Measurements from ENCODE around the gene SLC30A2. TPM values are rescaled to one million over a fixed set of nuclear protein-coding genes. Genes with fewer than 3 reads are reported as not detected.

SLC30A2 gene
- total and polyA plus RNA-seq, 9 of the 15 experiments (the other 6 are each of a cell fraction or from before 2014, with no cell fraction given), result 0.01 to 0.18 (median 0.06) TPM; not detected in 3

DNA sequence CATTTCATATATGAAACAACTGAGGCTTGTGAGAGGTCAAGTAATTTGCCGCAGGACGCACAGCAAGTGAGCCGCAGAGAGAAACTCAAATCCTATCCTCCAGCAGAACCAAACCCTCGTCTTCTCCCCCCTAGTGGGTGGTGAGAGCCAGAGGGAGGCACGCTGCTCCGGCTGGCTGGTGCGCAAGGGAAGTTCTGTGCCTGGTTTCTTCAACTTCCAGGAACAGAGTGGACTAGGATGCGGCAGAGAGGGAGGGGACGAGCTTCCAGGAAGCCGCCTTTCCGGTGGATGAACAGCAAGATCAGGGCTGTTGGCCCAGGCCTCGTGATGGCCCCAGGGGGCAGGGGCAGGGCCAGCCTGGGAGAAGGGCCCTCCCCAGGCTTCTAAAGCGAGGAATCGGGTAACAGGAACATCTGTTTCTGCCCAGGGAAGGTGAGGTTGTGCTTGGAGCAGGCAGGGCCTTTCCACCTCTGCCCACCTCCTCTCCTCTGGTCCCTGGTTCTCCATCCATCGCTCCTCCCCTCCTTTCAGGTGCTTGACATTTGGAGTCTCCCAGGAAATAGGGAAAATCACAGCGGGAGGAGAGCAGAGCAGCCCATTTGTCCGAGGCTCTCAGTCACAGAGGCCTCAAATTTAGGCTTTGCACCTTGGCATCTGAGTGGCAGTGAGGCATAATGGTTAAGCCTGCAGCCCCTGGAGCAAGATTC is 48.9 kb upstream of the SLC30A2 start (continued):
- no peak for TF ChIP-seq BDP1 (IDR thresholded peaks at IDR 0.05; ENCODE audit: insufficient read depth, insufficient read length)
- TF ChIP-seq, protein P1, sequence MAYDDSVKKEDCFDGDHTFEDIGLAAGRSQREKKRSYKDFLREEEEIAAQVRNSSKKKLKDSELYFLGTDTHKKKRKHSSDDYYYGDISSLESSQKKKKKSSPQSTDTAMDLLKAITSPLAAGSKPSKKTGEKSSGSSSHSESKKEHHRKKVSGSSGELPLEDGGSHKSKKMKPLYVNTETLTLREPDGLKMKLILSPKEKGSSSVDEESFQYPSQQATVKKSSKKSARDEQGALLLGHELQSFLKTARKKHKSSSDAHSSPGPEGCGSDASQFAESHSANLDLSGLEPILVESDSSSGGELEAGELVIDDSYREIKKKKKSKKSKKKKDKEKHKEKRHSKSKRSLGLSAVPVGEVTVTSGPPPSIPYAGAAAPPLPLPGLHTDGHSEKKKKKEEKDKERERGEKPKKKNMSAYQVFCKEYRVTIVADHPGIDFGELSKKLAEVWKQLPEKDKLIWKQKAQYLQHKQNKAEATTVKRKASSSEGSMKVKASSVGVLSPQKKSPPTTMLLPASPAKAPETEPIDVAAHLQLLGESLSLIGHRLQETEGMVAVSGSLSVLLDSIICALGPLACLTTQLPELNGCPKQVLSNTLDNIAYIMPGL (CRISPR knock-in tag; IDR thresholded peaks at IDR 0.05), result 0 out of 2 replicates have a peak, but pooled peaks have one; percentile 40
- TF ChIP-seq, protein P2, sequence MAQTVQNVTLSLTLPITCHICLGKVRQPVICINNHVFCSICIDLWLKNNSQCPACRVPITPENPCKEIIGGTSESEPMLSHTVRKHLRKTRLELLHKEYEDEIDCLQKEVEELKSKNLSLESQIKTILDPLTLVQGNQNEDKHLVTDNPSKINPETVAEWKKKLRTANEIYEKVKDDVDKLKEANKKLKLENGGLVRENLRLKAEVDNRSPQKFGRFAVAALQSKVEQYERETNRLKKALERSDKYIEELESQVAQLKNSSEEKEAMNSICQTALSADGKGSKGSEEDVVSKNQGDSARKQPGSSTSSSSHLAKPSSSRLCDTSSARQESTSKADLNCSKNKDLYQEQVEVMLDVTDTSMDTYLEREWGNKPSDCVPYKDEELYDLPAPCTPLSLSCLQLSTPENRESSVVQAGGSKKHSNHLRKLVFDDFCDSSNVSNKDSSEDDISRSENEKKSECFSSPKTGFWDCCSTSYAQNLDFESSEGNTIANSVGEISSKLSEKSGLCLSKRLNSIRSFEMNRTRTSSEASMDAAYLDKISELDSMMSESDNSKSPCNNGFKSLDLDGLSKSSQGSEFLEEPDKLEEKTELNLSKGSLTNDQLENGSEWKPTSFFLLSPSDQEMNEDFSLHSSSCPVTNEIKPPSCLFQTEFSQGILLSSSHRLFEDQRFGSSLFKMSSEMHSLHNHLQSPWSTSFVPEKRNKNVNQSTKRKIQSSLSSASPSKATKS (CRISPR knock-in tag; IDR thresholded peaks at IDR 0.05), result no peak
- 0 out of 2 replicates have a peak, but pooled peaks have one; percentile 17 for TF ChIP-seq MECOM (CRISPR knock-in tag; IDR thresholded peaks at IDR 0.05)
- TF ChIP-seq XRCC4 (IDR thresholded peaks at IDR 0.05; ENCODE audit: extremely low read depth, insufficient read depth, insufficient read length), result no peak
- TF ChIP-seq SMC3 (conservative IDR thresholded peaks at IDR 0.05; ENCODE audit: insufficient read depth, low read depth, low read length), result no peak
- TF ChIP-seq NCOA6 (IDR thresholded peaks at IDR 0.05), result no peak
- TF ChIP-seq, protein P3, sequence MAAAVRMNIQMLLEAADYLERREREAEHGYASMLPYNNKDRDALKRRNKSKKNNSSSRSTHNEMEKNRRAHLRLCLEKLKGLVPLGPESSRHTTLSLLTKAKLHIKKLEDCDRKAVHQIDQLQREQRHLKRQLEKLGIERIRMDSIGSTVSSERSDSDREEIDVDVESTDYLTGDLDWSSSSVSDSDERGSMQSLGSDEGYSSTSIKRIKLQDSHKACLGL (CRISPR knock-in tag; IDR thresholded peaks at IDR 0.05; ENCODE audit: borderline replicate concordance, poor library complexity, severe bottlenecking), result no peak
- no peak for TF ChIP-seq NELFE (IDR thresholded peaks at IDR 0.05; ENCODE audit: insufficient read depth, insufficient read length)
- TF ChIP-seq, protein P4, sequence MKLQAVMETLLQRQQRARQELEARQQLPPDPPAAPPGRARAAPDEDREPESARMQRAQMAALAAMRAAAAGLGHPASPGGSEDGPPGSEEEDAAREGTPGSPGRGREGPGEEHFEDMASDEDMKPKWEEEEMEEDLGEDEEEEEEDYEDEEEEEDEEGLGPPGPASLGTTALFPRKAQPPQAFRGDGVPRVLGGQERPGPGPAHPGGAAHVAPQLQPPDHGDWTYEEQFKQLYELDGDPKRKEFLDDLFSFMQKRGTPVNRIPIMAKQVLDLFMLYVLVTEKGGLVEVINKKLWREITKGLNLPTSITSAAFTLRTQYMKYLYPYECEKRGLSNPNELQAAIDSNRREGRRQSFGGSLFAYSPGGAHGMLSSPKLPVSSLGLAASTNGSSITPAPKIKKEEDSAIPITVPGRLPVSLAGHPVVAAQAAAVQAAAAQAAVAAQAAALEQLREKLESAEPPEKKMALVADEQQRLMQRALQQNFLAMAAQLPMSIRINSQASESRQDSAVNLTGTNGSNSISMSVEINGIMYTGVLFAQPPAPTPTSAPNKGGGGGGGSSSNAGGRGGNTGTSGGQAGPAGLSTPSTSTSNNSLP (IDR thresholded peaks at IDR 0.05; ENCODE audit: borderline replicate concordance, low read depth, low read length), result no peak
- no peak for TF ChIP-seq ZNF507 (tag; conservative IDR thresholded peaks at IDR 0.05)
- no peak for TF ChIP-seq PTBP1 (IDR thresholded peaks at IDR 0.05; ENCODE audit: low read depth, low read length)
- TF ChIP-seq CBX3 (IDR thresholded peaks at IDR 0.05; ENCODE audit: borderline replicate concordance in 1 of 2, low read length in 2 of 2), result no peak
- TF ChIP-seq CREM (IDR thresholded peaks at IDR 0.05; ENCODE audit: low read depth), result no peak
- TF ChIP-seq TEAD2 (tag; IDR thresholded peaks at IDR 0.05), result no peak
- TF ChIP-seq RNF2 (IDR thresholded peaks at IDR 0.05), result no peak
- no peak for TF ChIP-seq HNRNPK (IDR thresholded peaks at IDR 0.05; ENCODE audit: low read depth, low read length, poor library complexity, severe bottlenecking)
- peak; percentile 21 for TF ChIP-seq TBP (optimal IDR thresholded peaks at IDR 0.05; ENCODE audit: low read depth, low read length)
- TF ChIP-seq ZNF79 (CRISPR knock-in tag; IDR thresholded peaks at IDR 0.05; ENCODE audit: low read depth), result no peak
- TF ChIP-seq ZNF785 (CRISPR knock-in tag; IDR thresholded peaks at IDR 0.05), result no peak
- TF ChIP-seq ZNF717 (CRISPR knock-in tag; IDR thresholded peaks at IDR 0.05), result no peak
- TF ChIP-seq ZNF764 (CRISPR knock-in tag; IDR thresholded peaks at IDR 0.05; ENCODE audit: low read depth), result no peak
- TF ChIP-seq SNIP1 (IDR thresholded peaks at IDR 0.05; ENCODE audit: low read depth), result no peak
- no peak for TF ChIP-seq RBM25 (IDR thresholded peaks at IDR 0.05; ENCODE audit: low read depth, low read length, severe bottlenecking)
- TF ChIP-seq NFRKB (IDR thresholded peaks at IDR 0.05; ENCODE audit: low read depth), result no peak
